ENCODE measurements around the gene ZNF728. TPM values are rescaled to one million over a fixed set of nuclear protein-coding genes. Genes with fewer than 3 reads are reported as not detected.
"Not testable (repeated sequence)": the region's sequence is repeated elsewhere in the genome, so short reads cannot be mapped to it uniquely, and the experiment has no call there.

ZNF728 gene
- total RNA-seq = 0.52 TPM

GRCh38 chr19:23002690-23003422 lies at the start of gene ZNF728:
TSS of gene ZNF728 (minus strand) at chr19:23003176. CDS start at chr19:23003030, 146 bp downstream.
- Histone ChIP-seq H3K4me3 (ENCODE audit: low read length in 3 of 3) (peak within 1 kb of the TSS in 2 of 3 donors; percentile 13 to 67), H3K36me3 (ENCODE audit: control insufficient read depth in 3 of 3, insufficient read depth in 3 of 3, low read length in 3 of 3) (no peaks in the 10 kb centered on the region), H3K9me3 (ENCODE audit: control insufficient read depth in 3 of 3, low read length in 3 of 3) (peaks cover 0 to 3% (median 0%) of the 10 kb centered on the region in 3 donors), H3K27me3 (ENCODE audit: control insufficient read depth in 3 of 3, insufficient read depth in 3 of 3, low read length in 3 of 3) (no peaks in the 10 kb centered on the region), H3K27ac (ENCODE audit: low read depth, low read length) (no peak within 1 kb of the TSS), H3K4me1 (ENCODE audit: control insufficient read depth in 3 of 3, insufficient read depth in 3 of 3, low read length in 3 of 3) (no peaks in the 10 kb centered on the region), H3K9ac (ENCODE audit: low read depth in 1 of 3, low read length in 3 of 3) (no peak within 1 kb of the TSS)

DNA sequence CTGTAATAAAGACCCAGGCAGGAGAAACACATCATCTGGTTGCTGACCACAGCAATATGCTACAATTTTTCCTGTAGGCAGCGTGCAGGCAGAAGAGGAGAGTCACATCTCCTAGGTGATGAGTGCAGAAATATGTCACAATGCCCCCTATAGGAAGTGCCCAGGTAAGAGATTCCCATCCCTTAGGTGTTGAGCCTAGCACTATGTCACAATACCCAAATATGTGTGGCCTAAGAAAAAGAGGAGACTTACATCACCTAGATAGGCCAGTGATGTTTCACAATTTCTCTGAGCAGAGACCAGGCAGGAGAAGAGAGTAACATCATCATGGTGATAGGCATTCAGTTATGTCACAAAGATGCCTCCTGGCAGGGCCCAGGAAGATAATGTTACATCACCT lies 49.4 kb upstream of the ZNF728 start:
- no peaks in the 10 kb centered on the region for H3K27me3 ChIP-seq (ENCODE audit: control insufficient read depth in 3 of 3, insufficient read depth in 3 of 3, low read length in 3 of 3)
- no peak overlapping the region for H3K4me3 ChIP-seq (ENCODE audit: low read length in 3 of 3)
- H3K27ac ChIP-seq (ENCODE audit: low read depth, low read length) = no peak overlapping the region
- H3K9ac ChIP-seq (ENCODE audit: low read depth in 1 of 3, low read length in 3 of 3) = no peak overlapping the region
- no peaks in the 10 kb centered on the region for H3K9me3 ChIP-seq (ENCODE audit: control insufficient read depth in 3 of 3, low read length in 3 of 3)
- no peaks in the 10 kb centered on the region for H3K36me3 ChIP-seq (ENCODE audit: control insufficient read depth in 3 of 3, insufficient read depth in 3 of 3, low read length in 3 of 3)
- H3K4me1 ChIP-seq (ENCODE audit: control insufficient read depth in 3 of 3, insufficient read depth in 3 of 3, low read length in 3 of 3) = no peaks in the 10 kb centered on the region

GRCh38 chr19:23049256-23049655 lies 46.3 kb upstream of the ZNF728 start:
- H3K27me3 ChIP-seq (ENCODE audit: control insufficient read depth in 3 of 3, insufficient read depth in 3 of 3, low read length in 3 of 3) = no peaks in the 10 kb centered on the region
- H3K9ac ChIP-seq (ENCODE audit: low read depth in 1 of 3, low read length in 3 of 3) = no peak overlapping the region
- peaks cover 0 to 6% (median 0%) of the 10 kb centered on the region in 3 donors for H3K9me3 ChIP-seq (ENCODE audit: control insufficient read depth in 3 of 3, low read length in 3 of 3)
- H3K4me3 ChIP-seq (ENCODE audit: low read length in 3 of 3) = no peak overlapping the region
- no peaks in the 10 kb centered on the region for H3K4me1 ChIP-seq (ENCODE audit: control insufficient read depth in 3 of 3, insufficient read depth in 3 of 3, low read length in 3 of 3)
- H3K27ac ChIP-seq (ENCODE audit: low read depth, low read length) = no peak overlapping the region
- H3K36me3 ChIP-seq (ENCODE audit: control insufficient read depth in 3 of 3, insufficient read depth in 3 of 3, low read length in 3 of 3) = no peaks in the 10 kb centered on the region

DNA sequence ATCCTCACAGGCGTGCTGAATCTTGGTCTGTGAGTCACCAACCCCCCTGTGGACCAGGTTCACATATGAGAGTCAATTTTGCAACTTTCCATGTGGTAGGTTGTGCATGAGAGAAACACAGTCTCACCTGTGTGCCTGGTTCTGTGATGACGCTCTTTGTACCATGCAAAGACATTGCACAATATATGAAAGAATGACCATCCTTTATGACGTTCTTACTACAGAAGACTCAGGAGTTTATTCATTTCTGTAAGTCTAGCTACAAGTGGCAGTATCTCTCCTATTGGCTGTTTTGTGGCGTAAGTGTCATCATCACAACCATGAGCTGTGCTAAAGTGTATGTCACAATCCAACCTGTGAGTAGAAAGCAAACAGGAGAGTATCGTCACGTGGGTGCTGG lies 43.8 kb upstream of the ZNF728 start:
- Histone ChIP-seq H3K27me3 (ENCODE audit: control insufficient read depth in 3 of 3, insufficient read depth in 3 of 3, low read length in 3 of 3) (no peaks in the 10 kb centered on the region), H3K4me3 (ENCODE audit: low read length in 3 of 3) (no peak overlapping the region), H3K4me1 (ENCODE audit: control insufficient read depth in 3 of 3, insufficient read depth in 3 of 3, low read length in 3 of 3) (no peaks in the 10 kb centered on the region), H3K27ac (ENCODE audit: low read depth, low read length) (no peak overlapping the region), H3K9me3 (ENCODE audit: control insufficient read depth in 3 of 3, low read length in 3 of 3) (peaks cover 0 to 6% (median 0%) of the 10 kb centered on the region in 3 donors), H3K9ac (ENCODE audit: low read depth in 1 of 3, low read length in 3 of 3) (no peak overlapping the region), H3K36me3 (ENCODE audit: control insufficient read depth in 3 of 3, insufficient read depth in 3 of 3, low read length in 3 of 3) (no peaks in the 10 kb centered on the region)

- H3K9me3 ChIP-seq (ENCODE audit: control insufficient read depth in 3 of 3, low read length in 3 of 3) = peaks cover 0 to 2% (median 0%) of the 10 kb centered on the region in 3 donors
- no peak overlapping the region for H3K27ac ChIP-seq (ENCODE audit: low read depth, low read length)
- H3K27me3 ChIP-seq (ENCODE audit: control insufficient read depth in 3 of 3, insufficient read depth in 3 of 3, low read length in 3 of 3) = no peaks in the 10 kb centered on the region
- no peak overlapping the region for H3K4me3 ChIP-seq (ENCODE audit: low read length in 3 of 3)
- no peaks in the 10 kb centered on the region for H3K4me1 ChIP-seq (ENCODE audit: control insufficient read depth in 3 of 3, insufficient read depth in 3 of 3, low read length in 3 of 3)
- no peaks in the 10 kb centered on the region for H3K36me3 ChIP-seq (ENCODE audit: control insufficient read depth in 3 of 3, insufficient read depth in 3 of 3, low read length in 3 of 3)
- H3K9ac ChIP-seq (ENCODE audit: low read depth in 1 of 3, low read length in 3 of 3) = no peak overlapping the region
Measured at GRCh38 chr19:23033721-23034120, 30.7 kb upstream of the ZNF728 start.

GRCh38 chr19:23015660-23016059 lies 12.7 kb upstream of the ZNF728 start:
- no peaks in the 10 kb centered on the region for H3K4me1 ChIP-seq (ENCODE audit: control insufficient read depth in 3 of 3, insufficient read depth in 3 of 3, low read length in 3 of 3)
- no peak overlapping the region for H3K27ac ChIP-seq (ENCODE audit: low read depth, low read length)
- no peaks in the 10 kb centered on the region for H3K27me3 ChIP-seq (ENCODE audit: control insufficient read depth in 3 of 3, insufficient read depth in 3 of 3, low read length in 3 of 3)
- no peak overlapping the region for H3K4me3 ChIP-seq (ENCODE audit: low read length in 3 of 3)
- H3K36me3 ChIP-seq (ENCODE audit: control insufficient read depth in 3 of 3, insufficient read depth in 3 of 3, low read length in 3 of 3) = no peaks in the 10 kb centered on the region
- H3K9me3 ChIP-seq (ENCODE audit: control insufficient read depth in 3 of 3, low read length in 3 of 3) = peaks cover 0 to 4% (median 3%) of the 10 kb centered on the region in 3 donors
- H3K9ac ChIP-seq (ENCODE audit: low read depth in 1 of 3, low read length in 3 of 3) = no peak overlapping the region

DNA sequence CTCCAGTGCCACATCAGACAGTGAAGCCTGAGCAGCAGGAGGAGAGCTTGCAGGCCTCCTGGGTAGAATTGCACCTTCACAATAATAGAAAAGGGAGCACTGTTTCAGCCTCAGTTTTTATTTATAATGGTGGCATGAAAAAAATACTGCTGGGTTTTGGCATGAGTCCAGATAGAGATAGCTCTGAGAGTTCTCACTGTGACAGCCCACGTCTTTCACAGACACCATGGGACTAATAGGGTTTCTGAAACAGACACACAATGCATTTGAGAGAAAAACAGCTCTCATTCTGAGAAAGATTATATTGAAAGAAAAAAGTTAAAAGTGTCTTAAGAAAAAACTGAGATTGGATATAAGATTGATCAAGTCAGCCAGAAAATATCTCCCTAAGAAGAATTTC lies 8.0 kb downstream of the ZNF728 start:
- H3K27ac ChIP-seq (ENCODE audit: low read depth, low read length); H3K9me3 ChIP-seq (ENCODE audit: control insufficient read depth in 3 of 3, low read length in 3 of 3); H3K4me1 ChIP-seq (ENCODE audit: control insufficient read depth in 3 of 3, insufficient read depth in 3 of 3, low read length in 3 of 3); H3K27me3 ChIP-seq (ENCODE audit: control insufficient read depth in 3 of 3, insufficient read depth in 3 of 3, low read length in 3 of 3); H3K4me3 ChIP-seq (ENCODE audit: low read length in 3 of 3); H3K36me3 ChIP-seq (ENCODE audit: control insufficient read depth in 3 of 3, insufficient read depth in 3 of 3, low read length in 3 of 3); H3K9ac ChIP-seq (ENCODE audit: low read depth in 1 of 3, low read length in 3 of 3): not testable (repeated sequence)

DNA sequence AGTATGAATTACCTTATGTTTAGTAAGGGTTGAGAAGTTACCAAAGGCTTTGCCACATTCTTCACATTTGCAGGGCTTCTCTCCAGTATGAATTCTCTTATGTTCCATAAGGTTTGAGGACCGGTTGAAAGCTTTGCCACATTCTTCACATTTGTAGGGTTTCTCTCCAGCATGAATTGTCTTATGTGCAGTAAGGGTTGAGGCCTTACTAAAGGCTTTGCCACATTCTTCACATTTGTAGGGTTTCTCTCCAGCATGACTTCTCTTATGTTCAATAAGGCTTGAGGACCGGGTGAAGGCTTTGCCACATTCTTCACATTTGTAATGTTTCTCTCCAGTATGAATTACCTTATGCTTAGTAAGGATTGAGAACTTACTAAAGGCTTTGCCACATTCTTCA lies 26.7 kb downstream of the ZNF728 start:
- Histone ChIP-seq H3K4me1 (ENCODE audit: control insufficient read depth in 3 of 3, insufficient read depth in 3 of 3, low read length in 3 of 3) (no peaks in the 10 kb centered on the region), H3K9me3 (ENCODE audit: control insufficient read depth in 3 of 3, low read length in 3 of 3) (peaks cover 2 to 28% (median 16%) of the 10 kb centered on the region in 3 donors), H3K4me3 (ENCODE audit: low read length in 3 of 3) (no peak overlapping the region), H3K36me3 (ENCODE audit: control insufficient read depth in 3 of 3, insufficient read depth in 3 of 3, low read length in 3 of 3) (no peaks in the 10 kb centered on the region), H3K27me3 (ENCODE audit: control insufficient read depth in 3 of 3, insufficient read depth in 3 of 3, low read length in 3 of 3) (no peaks in the 10 kb centered on the region), H3K9ac (ENCODE audit: low read depth in 1 of 3, low read length in 3 of 3) (no peak overlapping the region), H3K27ac (ENCODE audit: low read depth, low read length) (no peak overlapping the region)

GRCh38 chr19:22975546-22976136 lies 27.3 kb downstream of the ZNF728 start:
- not testable (repeated sequence) for H3K4me1 ChIP-seq (ENCODE audit: control insufficient read depth in 3 of 3, insufficient read depth in 3 of 3, low read length in 3 of 3)

DNA sequence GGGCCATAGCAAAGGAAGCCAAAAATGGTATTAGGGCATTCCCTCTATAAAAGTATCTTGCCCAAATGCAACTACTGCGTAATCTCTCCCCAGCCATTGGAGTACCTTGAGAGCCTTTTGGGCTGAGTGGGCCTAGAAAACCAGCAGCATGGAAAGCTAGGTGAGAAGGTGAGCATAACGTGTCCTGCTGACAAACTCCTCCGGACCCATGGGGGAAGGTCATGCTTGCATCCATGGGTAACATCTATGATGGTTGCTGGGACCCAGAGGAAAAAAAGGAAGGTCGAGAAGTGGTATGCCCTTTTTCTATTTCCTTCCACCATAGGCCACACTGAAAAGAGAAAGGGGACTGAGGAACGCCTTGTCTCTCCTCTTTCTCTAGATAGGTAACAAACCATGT lies 57.4 kb downstream of the ZNF728 start:
- Histone ChIP-seq H3K36me3 (ENCODE audit: control insufficient read depth in 3 of 3, insufficient read depth in 3 of 3, low read length in 3 of 3) (no peaks in the 10 kb centered on the region), H3K27ac (ENCODE audit: low read depth, low read length) (no peak overlapping the region), H3K27me3 (ENCODE audit: control insufficient read depth in 3 of 3, insufficient read depth in 3 of 3, low read length in 3 of 3) (no peaks in the 10 kb centered on the region), H3K4me3 (ENCODE audit: low read length in 3 of 3) (peak overlapping the region in 1 of 3 donors; percentile 52), H3K9ac (ENCODE audit: low read depth in 1 of 3, low read length in 3 of 3) (no peak overlapping the region), H3K9me3 (ENCODE audit: control insufficient read depth in 3 of 3, low read length in 3 of 3) (peaks cover 5 to 18% (median 9%) of the 10 kb centered on the region in 3 donors), H3K4me1 (ENCODE audit: control insufficient read depth in 3 of 3, insufficient read depth in 3 of 3, low read length in 3 of 3) (no peaks in the 10 kb centered on the region)

More at GRCh38 chr19:22975546-22976136, 27.3 kb downstream of the ZNF728 start:
- H3K9ac ChIP-seq (ENCODE audit: low read depth in 1 of 3, low read length in 3 of 3); H3K27me3 ChIP-seq (ENCODE audit: control insufficient read depth in 3 of 3, insufficient read depth in 3 of 3, low read length in 3 of 3); H3K36me3 ChIP-seq (ENCODE audit: control insufficient read depth in 3 of 3, insufficient read depth in 3 of 3, low read length in 3 of 3); H3K27ac ChIP-seq (ENCODE audit: low read depth, low read length): not testable (repeated sequence)
- peaks cover 2 to 25% (median 16%) of the 10 kb centered on the region in 3 donors for H3K9me3 ChIP-seq (ENCODE audit: control insufficient read depth in 3 of 3, low read length in 3 of 3)
- peak overlapping the region in 1 of 3 donors; percentile 5 for H3K4me3 ChIP-seq (ENCODE audit: low read length in 3 of 3)

Measured in skeletal muscle tissue (tissue), 4 donors.